Neuronal stem cell (in vitro differentiated cells): ENCODE data around the gene RAB25.

ENCODE experiments used
- DNase-seq: peaks from one replicate; pipeline ENCODE4 v3.0.0-alpha.2; 2013; ENCODE audit warnings: low spot score
- H2AFZ ChIP-seq: one replicate; pipeline ENCODE4 v1.6.1; 2013; ENCODE audit warnings: mild to moderate bottlenecking, low read length, inconsistent platforms
- H2AK5ac ChIP-seq: 2 replicates; pipeline ENCODE4 v1.6.1; 2013; ENCODE audit warnings: low read depth, mild to moderate bottlenecking, inconsistent platforms, low read length, moderate library complexity, mixed read lengths
- H2BK120ac ChIP-seq: 2 replicates; pipeline ENCODE4 v1.6.1; 2013; ENCODE audit warnings: low read depth, mild to moderate bottlenecking, inconsistent platforms, low read length, moderate library complexity, mixed read lengths
- H2BK12ac ChIP-seq: one replicate; pipeline ENCODE4 v1.6.1; 2013; ENCODE audit warnings: low read length, inconsistent platforms
- H2BK15ac ChIP-seq: 2 replicates; pipeline ENCODE4 v1.6.1; 2013; ENCODE audit warnings: mild to moderate bottlenecking, low read length, inconsistent platforms, mixed read lengths
- H2BK5ac ChIP-seq: one replicate; pipeline ENCODE4 v1.6.1; 2013; ENCODE audit warnings: inconsistent platforms, mild to moderate bottlenecking, low read length, moderate library complexity
- H3K14ac ChIP-seq: one replicate; pipeline ENCODE4 v1.6.1; 2013; ENCODE audit warnings: low read length, inconsistent platforms
- H3K18ac ChIP-seq: 2 replicates; pipeline ENCODE4 v1.6.1; 2013; ENCODE audit warnings: low read length, inconsistent platforms
- H3K23ac ChIP-seq: 2 replicates; pipeline ENCODE4 v1.6.1; 2013; ENCODE audit warnings: low read depth, mild to moderate bottlenecking, mixed read lengths, low read length, inconsistent platforms; ENCODE audit not compliant: poor library complexity
- H3K27ac ChIP-seq: replicated peaks from 3 replicates; pipeline ENCODE4 v1.5.1; 2013; ENCODE audit warnings: low read length, inconsistent platforms
- H3K27me3 ChIP-seq, 3 experiments: 2 replicates each; pipeline ENCODE4 v1.6.1; 2013; ENCODE audit warnings: low read length in 3 of 3, mild to moderate bottlenecking in 2 of 3, inconsistent platforms in 1 of 3, low read depth in 1 of 3, mixed read lengths in 1 of 3, moderate library complexity in 1 of 3; ENCODE audit not compliant: control insufficient read depth in 3 of 3, insufficient read depth in 3 of 3
- H3K36me3 ChIP-seq, 2 donors: replicated peaks in 1 of 2; 2 replicates each; pipeline ENCODE4 v1.6.1; 2013; ENCODE audit warnings: low read length in 2 of 2; ENCODE audit not compliant: control insufficient read depth in 2 of 2, insufficient read depth in 2 of 2
- H3K4ac ChIP-seq: 2 replicates; pipeline ENCODE4 v1.6.1; 2013; ENCODE audit warnings: inconsistent platforms, mild to moderate bottlenecking, low read length, moderate library complexity
- H3K4me1 ChIP-seq, 2 donors: 1 replicate in 1 of 2; 2 replicates in 1 of 2; pipeline ENCODE4 v1.6.1; 2013; ENCODE audit warnings: low read length in 2 of 2, low read depth in 1 of 2; ENCODE audit not compliant: control insufficient read depth in 2 of 2, insufficient read depth in 1 of 2
- H3K4me2 ChIP-seq: one replicate; pipeline ENCODE4 v1.6.1; 2013; ENCODE audit warnings: mild to moderate bottlenecking, low read length, inconsistent platforms; ENCODE audit not compliant: insufficient read depth, poor library complexity, severe bottlenecking
- H3K4me3 ChIP-seq, 2 donors: 2 replicates each; pipeline ENCODE4 v1.5.1; 2013; ENCODE audit warnings: low read length in 2 of 2, mild to moderate bottlenecking in 2 of 2, inconsistent platforms in 1 of 2, moderate library complexity in 1 of 2
- H3K79me1 ChIP-seq: one replicate; pipeline ENCODE4 v1.6.1; 2013; ENCODE audit warnings: low read depth, mild to moderate bottlenecking, inconsistent platforms, low read length, moderate library complexity
- H3K9ac ChIP-seq: one replicate; pipeline ENCODE4 v1.6.1; 2013; ENCODE audit warnings: mild to moderate bottlenecking, low read depth, low read length, inconsistent platforms; ENCODE audit not compliant: poor library complexity
- H3K9me3 ChIP-seq, 2 donors: replicated peaks in 1 of 2; 2 replicates each; pipeline versions ENCODE3 to v1.6.1; 2013; ENCODE audit warnings: low read length in 2 of 2, mild to moderate bottlenecking in 2 of 2, inconsistent platforms in 1 of 2, low read depth in 1 of 2, mixed read lengths in 1 of 2, moderate library complexity in 1 of 2; ENCODE audit not compliant: control insufficient read depth in 2 of 2, insufficient read depth in 1 of 2
- H4K8ac ChIP-seq: one replicate; pipeline ENCODE4 v1.6.1; 2013; ENCODE audit warnings: low read depth, mild to moderate bottlenecking, inconsistent platforms, low read length, moderate library complexity
- H4K91ac ChIP-seq: one replicate; pipeline ENCODE4 v1.6.1; 2013; ENCODE audit warnings: low read length, low read depth, mild to moderate bottlenecking, inconsistent platforms; ENCODE audit not compliant: poor library complexity
- WGBS, 2 donors: extraction: QIAGEN DNeasy Blood & Tissue Kit; methylation state at CpG; one replicate each; pipeline ENCODE4 v1.1.7; 2013; ENCODE audit warnings: missing lambda C conversion rate in 2 of 2, mixed read lengths in 1 of 2; ENCODE audit not compliant: insufficient read length in 2 of 2, insufficient replicate concordance in 1 of 2; ENCODE audit errors: extremely low coverage in 2 of 2; 5-methylcytosine and 5-hydroxymethylcytosine counted together

Gene RAB25

DNA sequence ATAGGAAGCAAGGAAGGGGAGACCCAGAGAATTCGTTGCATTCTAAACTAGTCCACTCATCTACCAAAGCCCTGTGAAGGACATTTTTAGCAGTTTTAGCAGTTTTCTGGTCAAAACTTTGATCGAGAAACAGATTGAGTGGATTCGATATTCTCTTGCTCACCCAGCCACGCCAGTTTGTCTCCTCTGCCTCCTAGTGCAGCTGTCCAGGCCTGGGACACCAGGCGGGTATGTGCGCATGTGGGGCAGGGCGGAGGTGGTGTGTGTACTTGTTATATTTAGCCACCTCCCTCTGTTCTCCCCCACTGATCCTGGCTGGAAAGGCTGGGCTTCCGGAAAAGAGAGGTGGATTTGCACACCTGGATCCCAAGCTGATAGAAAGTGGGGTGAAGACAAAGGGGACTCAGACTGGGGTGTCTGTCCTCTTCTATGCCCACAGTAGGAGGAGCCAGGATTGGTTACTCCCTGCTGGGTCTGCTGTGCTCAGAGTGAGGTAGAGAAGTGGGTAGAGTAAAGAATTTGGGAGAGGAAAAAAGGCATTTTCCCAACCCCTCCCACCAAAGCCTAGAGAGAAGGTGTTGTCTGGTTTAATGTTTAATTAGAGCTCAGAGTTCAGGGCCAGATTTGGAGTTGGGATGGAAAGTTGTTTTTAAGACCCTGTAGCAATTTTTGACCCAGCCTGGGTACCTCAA, 57.4 kb downstream of the RAB25 start:
- no peak overlapping the region for H2BK15ac ChIP-seq
- peaks cover 5 to 66% of the 10 kb centered on the region in 2 donors for H3K36me3 ChIP-seq
- H2BK5ac ChIP-seq: no peak overlapping the region
- no peak overlapping the region for H3K18ac ChIP-seq
- H2BK12ac ChIP-seq: no peak overlapping the region
- H3K27ac ChIP-seq: no peak overlapping the region
- H3K23ac ChIP-seq: no peak overlapping the region
- DNase-seq: no peak
- H3K9me3 ChIP-seq: no peaks in the 10 kb centered on the region
- WGBS, 2 donors: no CpG with 5 or more reads among the region's 8 CpGs
- no peak overlapping the region for H3K14ac ChIP-seq
- H3K4me3 ChIP-seq: no peak overlapping the region
- H3K27me3 ChIP-seq: peaks cover 0 to under 1% (median 0%) of the 10 kb centered on the region in 3 experiments
- no peak overlapping the region for H2AFZ ChIP-seq
- H4K91ac ChIP-seq: no peak overlapping the region
- H3K4me1 ChIP-seq: peaks cover 30 to 37% of the 10 kb centered on the region in 2 donors
- H3K4me2 ChIP-seq: no peak overlapping the region
- no peak overlapping the region for H3K9ac ChIP-seq
- no peak overlapping the region for H2BK120ac ChIP-seq
- no peak overlapping the region for H2AK5ac ChIP-seq
- no peak overlapping the region for H3K4ac ChIP-seq
- no peak overlapping the region for H4K8ac ChIP-seq
- peaks cover 7% of the 10 kb centered on the region for H3K79me1 ChIP-seq

DNA sequence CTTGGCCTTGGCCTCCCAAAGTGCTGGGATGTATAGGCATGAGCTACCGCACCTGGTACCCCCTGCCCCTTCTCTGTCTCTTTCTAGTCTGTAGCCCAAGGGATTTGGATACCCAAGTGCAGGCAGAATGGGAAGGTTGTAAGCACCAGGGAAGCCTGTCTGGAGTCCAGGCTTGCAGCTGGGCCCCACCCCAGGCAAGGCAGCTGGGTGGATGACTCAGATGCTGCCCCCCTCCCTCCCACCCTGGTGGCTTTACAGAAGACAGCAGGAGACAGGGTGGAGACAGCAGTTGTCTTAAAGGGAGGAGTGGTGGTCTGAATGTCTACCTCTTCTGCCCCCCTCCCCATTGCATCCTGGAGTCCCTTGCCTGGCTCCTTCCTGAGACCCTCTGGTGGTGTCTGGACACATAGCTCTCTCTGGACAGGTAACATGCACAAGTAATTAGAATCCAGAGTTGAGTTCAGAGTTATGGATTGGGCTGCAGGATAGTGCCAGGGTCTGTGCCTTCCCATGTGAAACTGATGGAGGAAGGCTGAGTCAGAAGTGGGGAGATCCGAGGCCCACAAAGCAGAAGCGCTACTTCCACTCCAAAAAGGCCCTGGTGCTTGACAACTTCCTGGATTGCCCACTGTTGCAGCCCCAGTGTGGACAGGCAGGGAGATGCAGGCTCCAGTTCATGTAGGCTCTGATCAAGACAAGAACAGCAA, 58.7 kb downstream of the RAB25 start:
- H2AFZ ChIP-seq: no peak overlapping the region
- H3K23ac ChIP-seq: no peak overlapping the region
- no peak overlapping the region for H3K4me2 ChIP-seq
- no peak for DNase-seq
- no peak overlapping the region for H3K4me3 ChIP-seq
- H2BK5ac ChIP-seq: no peak overlapping the region
- WGBS, 2 donors: no CpG with 5 or more reads among the region's 3 CpGs
- H3K4me1 ChIP-seq: peaks cover 28 to 34% of the 10 kb centered on the region in 2 donors
- no peak overlapping the region for H3K9ac ChIP-seq
- H4K8ac ChIP-seq: no peak overlapping the region
- H3K4ac ChIP-seq: no peak overlapping the region
- no peak overlapping the region for H2BK15ac ChIP-seq
- no peak overlapping the region for H3K14ac ChIP-seq
- H2AK5ac ChIP-seq: no peak overlapping the region
- peaks cover 7% of the 10 kb centered on the region for H3K79me1 ChIP-seq
- H3K27ac ChIP-seq: no peak overlapping the region
- H3K36me3 ChIP-seq: peaks cover 5 to 58% of the 10 kb centered on the region in 2 donors
- H3K27me3 ChIP-seq: no peaks in the 10 kb centered on the region
- no peak overlapping the region for H4K91ac ChIP-seq
- H2BK120ac ChIP-seq: peak overlapping the region; percentile 37
- H3K18ac ChIP-seq: no peak overlapping the region
- H2BK12ac ChIP-seq: no peak overlapping the region
- peaks cover 0 to 2% of the 10 kb centered on the region in 2 donors for H3K9me3 ChIP-seq
